ENCODE data around the gene DROSHA. TPM values are rescaled to one million over a fixed set of nuclear protein-coding genes. Genes with fewer than 3 reads are reported as not detected.

The DROSHA gene
- total and polyA plus RNA-seq, 2 donors (not counting 1 experiment from before 2014, with no cell fraction given), result 44.1 to 48.4 TPM

GRCh38 chr5:31372124-31372523, 159.8 kb downstream of the DROSHA start:
- Histone ChIP-seq H3K4me3 (replicated peaks in 1 of 4; ENCODE audit: control extremely low read depth in 1 of 4, insufficient read depth in 1 of 4, low read depth in 3 of 4, low read length in 4 of 4) (no peak overlapping the region), H3K4me2 (ENCODE audit: extremely low read depth, insufficient read depth, low read length) (no peak overlapping the region), H3K36me3 (ENCODE audit: control insufficient read depth, insufficient read depth, low read length) (no peaks in the 10 kb centered on the region)

GRCh38 chr5:31366941-31367340, 165.0 kb downstream of the DROSHA start:
- H3K27me3 ChIP-seq (ENCODE audit: control insufficient read depth, insufficient read depth, low read length), result no peaks in the 10 kb centered on the region
- no peak for TF ChIP-seq EZH2 (IDR thresholded peaks at IDR 0.05; ENCODE audit: low read length, missing control alignments)
- no peak for TF ChIP-seq CTCF (conservative IDR thresholded peaks at IDR 0.05 in 1 of 2, IDR thresholded peaks at IDR 0.05 in 1 of 2; ENCODE audit: low read depth in 1 of 2, low read length in 2 of 2)
- no peaks in the 10 kb centered on the region for H3K79me2 ChIP-seq (ENCODE audit: control insufficient read depth, insufficient read depth, low read length)
- H2AFZ ChIP-seq (ENCODE audit: low read length), result no peak overlapping the region
- H3K36me3 ChIP-seq (ENCODE audit: control insufficient read depth, insufficient read depth, low read length), result no peaks in the 10 kb centered on the region
- peak; percentile 22 to 76 for DNase-seq (ENCODE audit: low read depth in 2 of 2)
- H3K4me3 ChIP-seq (replicated peaks in 1 of 4; ENCODE audit: control extremely low read depth in 1 of 4, insufficient read depth in 1 of 4, low read depth in 3 of 4, low read length in 4 of 4), result no peak overlapping the region
- H3K27ac ChIP-seq (ENCODE audit: insufficient read depth, low read length), result peak overlapping the region; percentile 38
- no peaks in the 10 kb centered on the region for H4K20me1 ChIP-seq (ENCODE audit: control insufficient read depth, extremely low read depth, insufficient read depth, low read length)
- H3K9ac ChIP-seq (ENCODE audit: insufficient read depth, low read length), result no peak overlapping the region
- no peaks in the 10 kb centered on the region for H3K9me3 ChIP-seq (ENCODE audit: control insufficient read depth, insufficient read depth, low read depth, low read length)
- peaks cover 39% of the 10 kb centered on the region for H3K4me1 ChIP-seq (ENCODE audit: control insufficient read depth, extremely low read depth, insufficient read depth, low read length)
- H3K4me2 ChIP-seq (ENCODE audit: extremely low read depth, insufficient read depth, low read length), result peak overlapping the region; percentile 30

More at GRCh38 chr5:31372124-31372523, 159.8 kb downstream of the DROSHA start:
- Histone ChIP-seq H3K4me1 (ENCODE audit: control insufficient read depth, extremely low read depth, insufficient read depth, low read length) (peaks cover 1% of the 10 kb centered on the region), H3K79me2 (ENCODE audit: control insufficient read depth, insufficient read depth, low read length) (no peaks in the 10 kb centered on the region), H3K27ac (ENCODE audit: insufficient read depth, low read length) (no peak overlapping the region), H4K20me1 (ENCODE audit: control insufficient read depth, extremely low read depth, insufficient read depth, low read length) (no peaks in the 10 kb centered on the region), H3K9ac (ENCODE audit: insufficient read depth, low read length) (no peak overlapping the region), H3K9me3 (ENCODE audit: control insufficient read depth, insufficient read depth, low read depth, low read length) (no peaks in the 10 kb centered on the region), H2AFZ (ENCODE audit: low read length) (no peak overlapping the region), H3K27me3 (ENCODE audit: control insufficient read depth, insufficient read depth, low read length) (no peaks in the 10 kb centered on the region)
- DNase-seq (ENCODE audit: low read depth in 2 of 2), result no peak
- TF ChIP-seq EZH2 (IDR thresholded peaks at IDR 0.05; ENCODE audit: low read length, missing control alignments) (no peak), CTCF (conservative IDR thresholded peaks at IDR 0.05 in 1 of 2, IDR thresholded peaks at IDR 0.05 in 1 of 2; ENCODE audit: low read depth in 1 of 2, low read length in 2 of 2) (no peak)

- DNase-seq (ENCODE audit: low read depth in 2 of 2), result no peak
- no peak overlapping the region for H3K4me2 ChIP-seq (ENCODE audit: extremely low read depth, insufficient read depth, low read length)
- peaks cover 49% of the 10 kb centered on the region for H3K4me1 ChIP-seq (ENCODE audit: control insufficient read depth, extremely low read depth, insufficient read depth, low read length)
- TF ChIP-seq CTCF (conservative IDR thresholded peaks at IDR 0.05 in 1 of 2, IDR thresholded peaks at IDR 0.05 in 1 of 2; ENCODE audit: low read depth in 1 of 2, low read length in 2 of 2) (no peak), EZH2 (IDR thresholded peaks at IDR 0.05; ENCODE audit: low read length, missing control alignments) (no peak)
- H2AFZ ChIP-seq (ENCODE audit: low read length), result no peak overlapping the region
- no peaks in the 10 kb centered on the region for H4K20me1 ChIP-seq (ENCODE audit: control insufficient read depth, extremely low read depth, insufficient read depth, low read length)
- H3K27ac ChIP-seq (ENCODE audit: insufficient read depth, low read length), result peak overlapping the region; percentile 64
- no peaks in the 10 kb centered on the region for H3K9me3 ChIP-seq (ENCODE audit: control insufficient read depth, insufficient read depth, low read depth, low read length)
- no peak overlapping the region for H3K4me3 ChIP-seq (replicated peaks in 1 of 4; ENCODE audit: control extremely low read depth in 1 of 4, insufficient read depth in 1 of 4, low read depth in 3 of 4, low read length in 4 of 4)
- no peaks in the 10 kb centered on the region for H3K79me2 ChIP-seq (ENCODE audit: control insufficient read depth, insufficient read depth, low read length)
- H3K27me3 ChIP-seq (ENCODE audit: control insufficient read depth, insufficient read depth, low read length), result no peaks in the 10 kb centered on the region
- no peaks in the 10 kb centered on the region for H3K36me3 ChIP-seq (ENCODE audit: control insufficient read depth, insufficient read depth, low read length)
- H3K9ac ChIP-seq (ENCODE audit: insufficient read depth, low read length), result no peak overlapping the region
These were observed 166.1 kb downstream of the DROSHA start for GRCh38 chr5:31365776-31366175.

Data from fibroblast of lung (primary cell).